GM21786 (cell line): ENCODE results near the gene RPN1.

Experiments used
- ATAC-seq: cut with Tn5 transposase; IDR thresholded peaks from one replicate; pipeline ENCODE4 v1.9.1; 2021; ENCODE audit not compliant: unreplicated experiment

RPN1 gene

DNA sequence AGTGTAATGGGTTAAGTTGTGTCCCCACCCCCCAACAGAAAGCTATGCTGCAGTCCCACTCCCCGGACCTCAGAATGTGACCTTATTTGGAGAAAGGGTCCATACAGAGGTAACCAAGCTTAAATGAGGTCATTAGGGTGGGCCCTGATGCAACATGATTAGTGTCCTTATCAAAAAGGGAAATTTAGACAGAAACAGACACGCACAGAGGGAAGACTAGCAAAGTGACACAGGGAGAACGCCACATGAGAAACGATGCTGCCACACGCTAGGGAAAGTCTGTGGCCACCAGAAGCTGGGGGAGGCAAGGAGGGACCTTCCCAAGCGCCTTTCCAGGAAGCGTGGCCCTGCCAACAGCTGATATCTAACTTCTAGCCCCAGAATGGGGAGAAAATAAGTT is 65.4 kb downstream of the RPN1 start:
- no peak for ATAC-seq

- ATAC-seq: no peak
These were observed 66.1 kb downstream of the RPN1 start for GRCh38 chr3:128584412-128585020.

GRCh38 chr3:128581566-128581965 is 69.1 kb downstream of the RPN1 start:
- ATAC-seq: no peak

DNA sequence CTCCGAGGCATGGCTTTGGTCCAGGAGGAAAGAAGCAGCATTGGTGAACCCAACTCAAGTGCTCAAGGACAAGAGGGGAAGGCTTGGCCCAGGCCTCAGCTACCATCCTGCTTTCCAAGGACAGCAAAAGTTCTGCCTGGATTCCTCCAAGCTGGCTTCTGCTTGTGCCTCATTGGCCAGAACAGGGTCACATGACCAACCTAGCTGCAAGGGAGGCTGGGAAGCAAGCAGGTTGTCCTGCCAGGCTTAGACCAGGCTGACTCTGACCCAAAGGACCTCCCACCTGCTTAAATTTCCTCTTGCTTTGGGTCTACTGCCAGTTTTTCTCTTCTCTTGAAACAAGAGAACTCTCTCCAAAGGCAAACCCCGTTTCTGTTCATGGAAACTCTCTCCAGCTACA is 70.7 kb downstream of the RPN1 start:
- ATAC-seq: no peak

DNA sequence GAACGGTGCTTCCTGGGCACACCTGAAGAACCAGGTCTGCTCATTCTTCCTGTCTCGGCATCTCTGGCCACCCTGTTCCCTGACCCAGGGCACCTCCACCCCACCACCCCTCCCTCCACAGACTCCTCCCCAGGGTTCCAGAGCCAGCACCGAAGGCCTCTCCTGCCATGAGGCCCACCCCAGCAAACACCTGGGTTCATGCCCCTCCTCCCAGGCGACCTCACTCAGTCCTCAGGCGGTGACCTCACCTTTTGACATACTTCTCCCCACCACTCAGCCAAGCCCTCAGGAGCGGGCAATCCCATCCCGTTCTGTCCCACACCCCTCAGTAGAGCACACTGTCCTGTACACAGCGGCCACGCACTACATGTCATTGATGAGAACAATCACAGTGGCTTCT is 72.3 kb downstream of the RPN1 start:
- ATAC-seq: no peak

DNA sequence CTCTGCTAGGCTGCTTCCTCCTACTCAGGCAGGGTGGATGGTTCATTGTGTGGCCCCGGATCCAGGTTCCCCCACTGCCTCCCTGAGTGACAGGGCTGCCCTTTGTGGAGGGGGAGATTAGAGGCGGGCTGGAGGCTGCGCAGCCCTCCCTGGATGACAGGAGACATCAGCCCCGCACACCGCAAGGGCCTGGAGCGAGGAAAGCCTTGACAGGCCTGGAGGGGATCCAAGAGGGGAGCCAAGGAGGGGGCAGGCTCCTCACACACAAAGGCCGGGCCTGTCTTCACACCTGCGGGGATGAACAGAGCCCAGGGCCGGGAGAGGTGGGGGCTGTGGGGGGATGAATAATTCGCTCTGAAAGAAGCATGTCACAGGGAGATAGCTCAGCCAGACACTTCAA is 72.9 kb downstream of the RPN1 start:
- no peak for ATAC-seq

- ATAC-seq: no peak
These were observed 74.3 kb downstream of the RPN1 start for GRCh38 chr3:128576290-128576689.

GRCh38 chr3:128575777-128576176 is 74.8 kb downstream of the RPN1 start:
- no peak for ATAC-seq

GRCh38 chr3:128573707-128574162 is 76.9 kb downstream of the RPN1 start:
- no peak for ATAC-seq

- no peak for ATAC-seq
These were observed 77.5 kb downstream of the RPN1 start for GRCh38 chr3:128573160-128573559.

DNA sequence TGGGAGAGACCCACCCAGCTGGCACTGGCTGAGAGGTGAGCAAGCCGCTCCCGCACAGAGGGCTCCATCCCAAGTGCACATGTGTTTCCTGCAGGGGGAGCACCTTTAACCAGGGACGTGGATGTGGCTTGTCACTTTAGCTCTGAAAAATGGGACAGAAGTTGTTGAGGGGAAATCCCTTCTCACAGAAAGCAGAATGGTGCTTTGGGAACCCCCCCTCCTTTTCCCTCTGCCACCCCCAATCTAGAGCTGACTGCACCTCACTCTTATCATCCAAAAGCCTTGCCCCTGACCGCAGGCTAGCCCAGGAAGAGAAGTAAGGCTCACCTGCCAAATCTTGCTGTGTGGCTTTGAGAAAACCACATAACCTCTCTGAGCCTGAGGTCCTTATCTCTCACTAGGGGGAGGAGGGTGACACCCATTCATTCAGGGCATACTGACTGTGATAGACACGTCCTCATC is 77.9 kb downstream of the RPN1 start:
- ATAC-seq: no peak

GRCh38 chr3:128572013-128572412 is 78.6 kb downstream of the RPN1 start:
- ATAC-seq: no peak
